NK-92 (cell line): ENCODE measurements around the gene DMWD.
"Not testable (repeated sequence)": the region's sequence is repeated elsewhere in the genome, so short reads cannot be mapped to it uniquely, and the experiment has no call there.

ENCODE experiments used
- DNase-seq: peaks from one replicate; lab custom pipeline; 2025; ENCODE audit not compliant: unreplicated experiment; lab: John Stamatoyannopoulos, UW

The DMWD gene

DNA sequence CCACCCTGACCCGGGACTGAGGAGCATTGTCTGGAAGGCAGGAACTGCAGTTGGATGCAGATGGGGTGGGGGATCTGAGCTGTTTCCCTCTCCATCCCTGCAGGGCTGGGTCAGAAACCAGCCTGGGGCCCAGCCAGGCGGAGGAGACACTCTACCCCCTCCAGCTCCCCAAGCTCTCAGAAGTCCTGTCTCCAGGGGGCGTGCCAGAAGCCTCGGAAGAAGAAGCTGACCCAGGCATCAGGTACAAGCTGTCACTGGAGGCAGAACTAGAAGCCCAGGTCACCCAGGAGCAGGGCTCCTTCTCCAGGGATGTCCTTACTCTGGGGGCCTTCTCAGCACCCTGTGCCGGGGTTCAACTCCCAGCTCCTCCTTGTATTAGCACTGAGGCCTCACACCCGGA is 39.1 kb downstream of the DMWD start:
- DNase-seq: no peak

DNA sequence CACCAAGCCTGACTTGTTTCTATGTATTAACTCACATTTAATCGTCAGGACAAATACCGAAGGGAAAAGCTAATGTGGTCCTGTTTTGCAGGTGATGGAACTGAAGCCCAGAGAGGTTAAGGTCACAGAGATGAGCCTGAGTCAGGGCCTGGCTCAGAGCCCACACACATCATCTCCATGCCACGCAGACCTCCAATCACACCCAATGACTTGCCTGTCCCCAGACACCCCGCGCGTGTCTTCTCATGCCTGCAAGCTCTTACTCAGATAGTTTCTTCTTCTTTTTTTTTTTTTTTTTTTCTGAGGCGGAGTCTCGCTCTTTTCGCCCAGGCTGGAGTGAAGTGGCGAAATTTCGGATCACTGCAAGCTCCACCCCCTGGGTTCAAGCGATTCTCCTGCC is 40.0 kb downstream of the DMWD start:
- DNase-seq: no peak

DNA sequence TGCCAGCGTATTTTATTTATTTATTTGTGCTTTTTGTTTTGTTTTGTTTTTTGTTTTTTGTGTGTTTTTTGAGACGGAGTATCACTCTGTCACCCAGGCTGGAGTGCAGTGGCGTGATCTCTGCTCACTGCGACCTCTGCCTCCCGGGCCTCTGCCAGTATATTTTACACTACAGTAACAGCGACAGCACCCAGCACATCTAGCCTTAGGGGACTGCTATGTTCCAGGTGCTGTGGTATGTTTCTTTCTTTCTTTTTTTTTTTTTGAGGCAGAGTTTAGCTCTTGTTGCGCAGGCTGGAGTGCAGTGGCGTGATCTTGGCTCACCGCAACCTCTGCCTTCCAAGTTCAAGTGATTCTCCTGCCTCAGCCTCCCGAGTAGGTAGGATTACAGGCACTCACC is 41.2 kb downstream of the DMWD start:
- DNase-seq: not testable (repeated sequence)

DNA sequence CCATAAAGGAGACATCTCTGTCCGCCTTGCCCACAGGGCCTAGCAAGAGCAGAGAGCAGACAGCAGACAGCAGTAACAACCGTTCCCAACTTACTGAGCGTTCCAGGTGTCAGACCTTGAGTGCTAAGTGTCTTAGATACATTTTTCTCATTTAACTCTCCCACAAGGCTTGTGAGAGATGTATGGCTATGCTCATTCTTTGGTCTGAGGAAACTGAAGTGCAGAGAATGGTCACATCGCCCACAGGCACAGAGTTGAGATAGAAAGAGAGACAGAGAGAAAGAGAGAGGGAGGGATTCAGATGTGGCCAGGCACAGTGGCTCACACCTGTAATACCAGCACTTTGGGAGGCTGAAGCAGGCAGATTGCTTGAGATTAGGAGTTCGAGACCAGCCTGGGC is 45.1 kb downstream of the DMWD start:
- no peak for DNase-seq

DNA sequence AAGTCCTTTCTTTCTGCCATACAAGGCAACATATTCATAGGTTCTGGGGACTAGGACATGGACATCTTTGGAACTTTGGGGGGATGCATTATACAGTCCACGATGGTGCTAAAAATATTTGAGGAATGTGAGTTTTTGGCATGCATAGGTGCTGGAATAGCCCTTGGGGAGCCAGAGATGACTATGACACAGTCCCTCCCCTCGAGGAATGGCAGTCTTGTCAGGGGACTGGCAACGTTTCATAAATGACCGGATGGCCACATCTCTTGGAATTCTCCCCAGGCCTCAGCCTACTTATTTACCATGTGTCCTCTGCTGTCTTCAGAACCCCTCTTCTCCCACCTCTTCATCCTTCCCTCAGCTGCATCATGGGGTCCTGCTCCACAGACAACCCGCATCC is 45.8 kb downstream of the DMWD start:
- DNase-seq: no peak

DNA sequence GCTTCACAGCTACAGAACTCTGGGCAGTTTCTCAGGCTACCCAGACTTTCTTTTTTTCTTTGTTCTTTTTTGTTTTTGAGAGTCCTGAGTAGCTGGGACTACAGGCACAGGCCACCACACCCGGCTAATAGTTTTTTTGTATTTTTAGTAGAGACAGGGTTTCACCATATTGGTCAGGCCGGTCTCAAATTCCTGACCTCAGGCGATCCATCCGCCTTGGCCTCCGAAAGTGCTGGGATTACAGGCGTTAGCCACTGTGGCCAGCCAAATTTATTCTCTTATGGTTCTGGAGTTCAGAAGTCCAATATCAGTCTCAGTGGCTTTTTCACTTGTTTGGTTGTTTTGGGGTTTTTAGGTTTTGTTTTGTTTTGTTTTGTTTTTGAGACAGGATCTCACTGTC is 47.0 kb downstream of the DMWD start:
- DNase-seq: no peak

DNA sequence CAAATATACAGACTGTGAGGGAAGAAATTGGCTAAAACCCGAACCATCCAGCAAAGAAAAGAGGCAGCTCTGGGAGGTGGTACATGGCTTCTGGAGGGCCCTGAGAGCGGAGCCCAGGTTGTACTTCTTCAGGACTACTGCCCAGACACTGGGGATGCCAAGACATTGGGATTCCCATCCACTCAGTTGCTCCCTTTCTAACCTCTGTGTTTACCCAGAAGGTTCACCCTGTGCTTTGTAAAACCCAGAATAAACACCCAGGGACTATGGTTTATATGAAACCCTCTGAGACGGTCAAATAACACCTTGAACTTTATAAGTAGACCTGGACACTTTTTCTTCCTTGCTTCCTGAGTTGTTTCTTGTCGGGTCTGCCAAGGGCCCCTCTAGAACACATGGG is 49.7 kb downstream of the DMWD start:
- DNase-seq: no peak

DNA sequence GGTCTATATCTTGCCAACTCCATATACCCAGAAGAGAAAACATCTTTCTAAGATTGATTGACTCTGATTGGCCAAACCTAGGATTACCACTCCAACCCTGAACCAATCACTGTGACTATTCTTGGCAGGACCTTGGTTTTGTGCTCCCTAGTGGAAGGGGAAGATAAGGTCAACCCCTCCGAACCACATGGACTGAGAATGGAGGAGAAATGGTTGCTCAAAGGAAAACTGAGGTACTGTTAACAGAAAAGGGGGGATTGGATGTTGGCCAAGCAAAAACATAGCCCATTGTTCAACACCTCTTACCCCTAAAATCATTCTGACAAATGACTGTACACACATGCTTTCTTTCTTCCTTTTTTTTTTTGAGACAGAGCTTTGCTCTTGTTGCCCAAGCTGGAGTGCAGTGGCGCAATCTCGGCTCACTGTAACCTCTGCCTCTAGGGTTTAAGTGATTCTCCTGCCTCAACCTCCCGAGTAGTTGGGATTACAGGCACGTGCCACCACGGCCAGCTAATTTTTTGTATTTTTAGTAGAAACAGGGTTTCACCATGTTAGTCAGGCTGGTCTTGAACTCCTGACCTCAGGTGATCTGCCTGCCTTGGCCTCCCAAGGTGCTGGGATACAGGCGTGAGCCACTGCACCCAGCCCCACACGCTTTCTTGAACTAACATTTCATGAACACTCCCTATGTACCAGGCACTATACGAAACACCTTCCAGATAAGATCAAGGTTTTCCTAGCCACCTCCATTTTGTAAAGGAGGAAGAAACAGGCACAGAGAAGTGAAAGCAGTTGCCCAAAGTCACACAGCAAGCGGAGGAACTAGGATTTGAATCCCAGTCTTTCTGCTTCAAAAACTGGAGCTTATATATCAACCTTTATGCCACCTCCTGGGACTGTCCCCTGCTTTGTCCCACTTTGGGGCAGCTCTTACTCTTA is 52.9 kb downstream of the DMWD start:
- no peak for DNase-seq

DNA sequence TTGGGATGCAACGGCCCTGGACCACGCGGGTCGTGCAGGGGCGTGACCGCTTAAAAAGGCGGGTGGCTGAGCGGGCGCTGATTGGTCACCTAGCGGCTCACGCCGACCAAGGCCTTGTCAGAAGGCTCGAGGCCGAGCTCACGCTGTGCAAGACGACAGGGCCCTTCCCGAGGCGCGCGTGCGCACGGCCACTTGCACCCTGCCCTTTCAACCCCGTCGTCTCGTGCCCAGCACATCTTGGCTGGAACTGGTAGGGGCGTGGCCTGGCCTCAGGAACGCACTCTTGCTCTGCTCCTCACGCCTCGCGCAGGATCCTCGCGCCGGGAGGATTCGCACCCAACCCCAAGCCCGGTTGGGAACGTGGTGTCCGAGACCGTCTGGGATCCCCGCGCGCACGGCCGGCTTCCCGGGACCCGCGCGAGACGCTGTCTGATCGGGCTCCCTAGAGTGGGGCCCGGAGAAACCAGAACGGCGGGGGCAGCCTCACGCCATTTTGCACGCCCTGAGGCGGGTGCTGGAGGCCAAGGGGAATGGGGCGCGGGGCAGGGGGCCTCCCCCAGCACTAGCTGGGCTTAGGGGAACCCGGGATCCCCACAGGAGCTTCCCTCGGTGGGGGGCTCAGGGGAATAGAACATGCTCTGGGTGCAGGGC is 59.4 kb downstream of the DMWD start, which contains the start of gene MEIOSIN:
Gene MEIOSIN (plus strand): TSS at position 280 of the 651 bp plus-strand sequence. CDS start 1,938 bp downstream, outside the sequence.
- DNase-seq: no peak
